GM18867 (cell line): ENCODE measurements around the gene MYO1A.

ENCODE experiments used
- ATAC-seq: cut with Tn5 transposase; IDR thresholded peaks from one replicate; pipeline ENCODE4 v1.9.1; 2021; ENCODE audit warnings: mild to moderate bottlenecking, moderate library complexity; ENCODE audit not compliant: unreplicated experiment

MYO1A gene

DNA sequence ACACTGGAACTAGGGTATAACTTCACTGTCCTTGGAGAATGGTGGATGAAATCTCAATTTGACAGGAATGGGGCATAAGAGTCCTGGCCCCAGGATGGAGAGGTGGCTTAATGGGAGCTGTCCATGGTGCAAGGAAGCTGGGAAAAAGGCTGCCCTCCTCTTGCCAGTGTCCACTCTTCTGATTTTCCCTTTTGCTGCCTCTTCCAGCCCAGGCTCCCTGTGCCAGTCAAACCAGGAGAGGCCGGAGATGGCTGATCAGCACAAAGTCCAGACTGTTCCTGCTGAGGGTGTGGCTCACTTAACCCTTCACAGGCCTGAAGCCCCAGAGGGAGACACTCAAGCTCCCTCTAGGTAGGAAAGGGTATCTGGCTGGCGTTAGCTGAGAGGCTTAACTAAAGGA lies at the start of gene MYO1A:
Gene MYO1A, minus strand, starts transcription at position 240 of the 400 bp plus-strand sequence. CDS start 1,806 bp downstream, outside the sequence.
- no peak for ATAC-seq

DNA sequence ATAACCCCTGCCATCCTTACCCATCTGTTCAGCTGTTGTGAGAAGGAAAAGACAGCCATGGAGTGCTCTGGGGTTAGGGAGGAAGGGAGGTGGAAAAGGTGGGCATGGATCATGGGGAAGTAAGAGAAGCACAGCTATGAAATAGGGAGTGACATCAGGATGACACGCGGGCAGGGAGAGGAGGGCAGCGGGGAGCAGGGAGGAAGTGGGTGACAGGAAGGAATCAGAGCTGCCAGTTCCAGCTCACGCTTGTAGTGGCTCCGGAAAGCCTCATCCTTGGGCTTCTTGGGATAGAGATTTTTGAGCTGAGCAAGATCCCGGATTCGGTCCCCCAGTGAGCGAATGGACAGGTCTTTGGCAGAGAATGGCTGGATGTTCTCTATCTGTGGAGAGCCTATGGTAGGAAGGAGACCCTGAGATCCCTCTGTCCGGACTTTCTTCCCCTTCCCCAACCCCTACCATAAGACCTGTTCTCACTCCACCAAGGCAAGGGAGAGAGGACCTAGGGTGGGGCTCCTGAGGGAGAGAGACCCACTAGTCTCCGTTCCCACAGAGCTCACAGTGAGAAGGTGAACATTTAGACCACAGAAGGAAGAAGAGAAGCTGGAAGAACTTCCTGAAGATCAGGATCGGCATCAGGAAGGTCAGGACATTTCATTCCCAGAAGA lies 49.3 kb upstream of the MYO1A start:
- no peak for ATAC-seq

DNA sequence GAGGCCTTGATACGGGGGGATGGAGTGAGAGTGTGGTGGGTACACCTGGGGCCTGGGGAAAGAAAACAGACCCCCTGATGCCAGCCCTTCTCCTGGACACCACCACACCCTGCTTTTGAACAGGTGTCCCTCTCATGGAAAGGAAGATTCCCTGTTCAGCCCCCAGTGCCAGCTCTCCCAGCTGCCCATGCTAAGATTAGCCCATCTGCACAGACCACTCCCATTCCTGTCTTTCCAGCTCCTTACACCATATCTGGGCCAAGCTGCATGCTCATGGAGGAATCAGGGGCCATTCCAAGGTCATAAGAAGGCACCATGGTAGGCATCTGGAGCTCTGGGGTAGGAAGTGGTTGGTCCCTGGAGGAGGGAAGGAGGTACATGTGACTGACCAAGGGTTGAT lies 48.6 kb upstream of the MYO1A start:
- ATAC-seq = no peak

DNA sequence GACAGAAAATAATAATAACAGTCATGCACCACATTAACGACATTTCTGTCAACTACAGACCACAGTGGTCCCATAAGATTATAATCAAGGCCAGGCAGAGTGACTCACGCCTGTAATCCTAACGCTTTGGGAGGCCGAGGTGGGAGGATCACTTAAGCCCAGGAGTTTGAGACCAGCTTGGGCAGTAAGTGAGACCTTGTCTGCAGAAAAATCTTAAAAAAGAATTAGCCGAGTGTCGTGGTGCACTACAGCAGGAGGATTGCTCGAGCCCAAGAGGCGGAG lies 47.6 kb upstream of the MYO1A start:
- ATAC-seq = no peak

DNA sequence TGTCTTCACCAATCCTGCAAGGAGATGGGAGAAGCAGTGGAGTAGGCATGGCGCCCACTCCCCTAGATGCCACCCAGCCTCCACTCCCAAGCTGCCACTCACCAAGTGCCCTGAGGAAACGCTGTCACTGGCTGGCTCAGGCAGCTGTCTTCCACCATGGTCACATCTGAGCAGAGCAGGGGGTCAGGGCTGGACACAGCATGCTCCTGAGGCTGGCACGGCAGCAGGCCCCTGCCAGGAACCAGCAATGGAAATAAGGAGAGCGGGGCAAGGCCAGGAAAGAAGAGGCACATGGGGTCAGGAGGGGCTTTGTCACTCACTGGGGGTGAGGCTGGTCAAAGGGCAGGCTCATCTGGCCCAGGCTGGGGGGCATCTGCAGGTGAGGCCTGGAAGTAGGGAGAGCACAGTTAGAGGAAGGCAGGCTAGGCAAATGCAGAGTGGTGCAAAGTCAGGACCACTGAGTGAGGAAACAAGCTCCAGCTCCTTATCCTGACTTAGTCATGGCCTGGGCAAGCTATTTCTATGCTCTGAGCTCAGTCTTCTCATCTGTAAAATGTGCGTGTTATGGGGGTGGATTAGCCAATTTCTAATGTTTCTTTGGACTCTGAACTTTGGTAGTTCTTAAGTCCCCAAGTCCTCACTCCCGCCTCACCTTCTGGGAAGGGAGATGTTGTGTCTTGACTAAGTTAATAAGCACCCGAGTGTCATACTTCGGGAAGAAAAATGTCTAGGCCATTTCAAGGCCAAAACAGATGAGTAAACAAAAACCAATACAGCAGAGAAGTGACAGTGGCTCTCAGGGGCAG lies 47.0 kb upstream of the MYO1A start:
- no peak for ATAC-seq

DNA sequence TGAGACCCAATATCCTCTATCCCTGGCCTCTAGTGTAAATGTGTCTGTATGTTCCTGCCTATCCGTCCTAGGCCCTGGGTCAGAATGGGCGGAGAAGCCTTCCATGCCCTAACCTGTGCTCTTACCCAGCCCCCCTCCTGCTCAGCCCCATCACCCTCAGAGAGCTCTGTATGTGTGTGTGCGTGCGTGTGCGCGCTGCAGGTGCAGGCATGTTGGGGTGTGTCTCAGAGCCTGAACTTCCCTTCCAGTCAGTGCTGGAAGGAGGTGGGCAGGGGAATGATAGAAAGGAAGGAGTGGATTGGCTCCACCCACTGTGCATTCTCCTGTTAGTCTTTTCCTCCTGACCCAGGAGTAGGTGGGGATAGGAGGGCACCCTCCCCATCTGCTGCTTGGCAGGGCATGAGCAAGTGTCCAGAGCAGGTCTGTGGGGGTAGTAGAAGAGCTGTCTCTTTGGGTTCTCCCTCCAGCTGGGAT lies 46.2 kb upstream of the MYO1A start:
- ATAC-seq = no peak

DNA sequence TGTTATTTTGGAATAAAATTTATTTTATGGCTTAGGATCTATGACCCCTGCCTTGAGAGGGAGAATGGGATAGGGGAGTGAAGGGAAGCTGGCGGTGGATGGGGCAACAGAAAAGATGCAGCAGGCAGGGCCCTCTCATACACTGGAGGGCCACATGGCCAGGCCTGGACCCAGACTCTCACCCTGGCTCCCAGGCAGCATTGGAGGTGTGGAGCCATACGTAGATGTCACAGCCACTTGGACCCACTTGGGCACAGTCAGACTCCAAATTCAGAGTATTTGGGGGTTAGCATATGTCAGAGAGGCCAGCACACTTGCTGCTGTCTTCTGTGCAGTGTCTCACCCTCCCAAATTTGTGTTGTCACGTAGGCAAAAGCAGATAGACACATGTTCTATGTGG lies 45.5 kb upstream of the MYO1A start:
- ATAC-seq = no peak

DNA sequence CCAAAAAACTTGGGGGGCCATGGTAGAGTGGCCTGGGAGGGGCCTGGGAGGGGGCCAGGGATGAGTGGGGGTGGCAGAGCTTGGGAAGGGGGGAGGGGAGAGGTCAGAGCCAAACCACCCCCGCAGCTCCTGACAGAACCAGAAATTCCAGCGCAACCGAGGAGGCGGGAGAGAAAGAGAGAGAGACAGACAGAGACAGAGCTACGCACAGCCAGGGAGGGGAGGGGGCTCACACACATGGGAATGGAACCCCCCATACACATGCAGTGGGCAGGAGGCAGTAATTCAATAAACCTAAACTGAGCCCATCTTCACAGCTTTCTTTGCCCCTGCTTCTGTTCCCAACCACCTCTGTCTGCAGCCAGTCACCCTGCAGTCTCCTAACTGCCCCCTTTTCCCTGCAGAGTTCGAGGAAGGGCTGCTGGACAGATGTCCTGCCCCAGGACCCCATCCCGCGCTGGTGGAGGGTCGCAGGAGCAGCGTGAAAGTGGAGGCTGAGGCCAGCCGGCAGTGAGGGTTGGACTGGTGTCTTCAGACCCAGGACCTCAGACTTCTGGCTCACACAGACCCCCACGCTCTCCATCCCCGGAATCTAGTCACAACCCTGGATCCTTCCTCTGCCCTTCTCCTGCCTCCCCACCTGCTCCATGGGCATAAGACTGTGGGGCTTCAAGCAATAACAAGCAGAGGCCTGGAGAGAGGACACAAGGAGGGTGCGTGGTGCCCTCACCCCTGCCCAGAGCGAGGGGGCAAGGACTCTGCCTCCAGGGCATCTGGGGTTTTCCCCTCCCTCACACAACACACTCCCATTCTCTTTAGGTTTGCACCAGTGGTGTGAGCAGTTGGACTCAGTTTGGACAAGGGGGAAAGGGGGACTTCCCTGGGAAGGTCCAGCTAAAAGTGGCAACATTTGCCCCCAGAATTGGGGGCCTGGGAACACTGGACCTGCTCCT lies 44.6 kb upstream of the MYO1A start:
- no peak for ATAC-seq

DNA sequence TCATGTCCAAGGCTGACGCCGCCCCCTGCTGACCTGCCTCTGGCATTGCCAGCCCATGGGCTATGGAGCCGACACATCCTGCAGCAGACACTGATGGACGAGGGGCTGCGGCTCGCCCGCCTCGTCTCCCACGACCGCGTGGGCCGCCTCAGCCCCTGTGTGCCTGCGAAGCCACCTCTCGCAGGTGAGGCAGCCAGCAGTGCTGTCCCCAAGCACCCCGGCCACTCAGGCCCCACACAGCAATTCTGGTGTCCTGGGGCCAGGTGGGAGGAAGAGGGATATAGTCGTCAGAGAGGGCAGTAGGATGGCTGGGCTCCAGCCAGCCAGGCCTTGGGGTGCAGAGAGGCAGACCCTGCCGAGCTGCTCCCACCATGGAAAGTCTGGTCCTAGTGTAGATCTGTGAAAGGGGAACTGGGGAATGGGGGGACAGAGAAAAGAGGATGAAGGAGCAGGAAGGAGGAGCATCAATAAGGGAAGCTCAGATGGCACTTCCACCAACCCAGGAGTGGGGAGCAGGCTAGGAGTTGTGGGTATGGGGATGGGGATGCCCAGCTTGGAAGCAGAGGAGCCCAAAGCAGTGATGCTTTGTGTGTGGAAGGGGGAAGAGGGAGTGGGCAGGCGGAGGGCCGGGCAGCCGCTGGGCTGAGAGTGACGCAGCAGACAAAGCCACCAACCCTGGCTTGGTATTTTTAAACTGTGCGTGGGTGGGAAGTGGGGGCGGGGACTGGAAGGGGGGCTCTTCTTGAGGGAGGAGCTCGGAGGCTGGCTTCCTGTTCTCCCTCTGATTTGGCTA lies 43.7 kb upstream of the MYO1A start:
- ATAC-seq = no peak

DNA sequence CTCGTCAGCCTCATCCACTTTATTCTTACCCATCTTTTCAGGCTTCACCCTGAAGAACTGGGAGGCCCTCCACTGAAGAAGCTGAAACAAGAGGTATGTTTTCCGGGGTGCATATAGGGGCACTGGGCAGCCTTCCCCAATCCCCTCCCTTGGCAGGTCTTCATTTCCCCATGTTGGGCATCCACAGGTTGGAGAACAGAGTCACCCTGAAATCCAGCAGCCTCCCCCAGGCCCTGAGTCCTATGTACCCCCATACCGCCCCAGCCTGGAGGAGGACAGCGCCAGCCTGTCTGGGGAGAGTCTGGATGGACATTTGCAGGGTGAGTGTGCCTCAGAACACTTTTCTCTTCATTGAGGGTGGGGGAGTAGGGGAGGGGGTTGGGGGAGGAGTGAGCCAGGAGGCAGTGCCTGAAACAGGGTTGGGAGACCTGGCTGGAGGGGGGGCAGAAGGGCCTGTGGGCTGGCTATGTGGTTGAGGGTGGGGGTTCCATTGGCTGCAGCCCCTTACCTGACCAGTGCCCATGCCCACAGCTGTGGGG lies 43.0 kb upstream of the MYO1A start:
- no peak for ATAC-seq

DNA sequence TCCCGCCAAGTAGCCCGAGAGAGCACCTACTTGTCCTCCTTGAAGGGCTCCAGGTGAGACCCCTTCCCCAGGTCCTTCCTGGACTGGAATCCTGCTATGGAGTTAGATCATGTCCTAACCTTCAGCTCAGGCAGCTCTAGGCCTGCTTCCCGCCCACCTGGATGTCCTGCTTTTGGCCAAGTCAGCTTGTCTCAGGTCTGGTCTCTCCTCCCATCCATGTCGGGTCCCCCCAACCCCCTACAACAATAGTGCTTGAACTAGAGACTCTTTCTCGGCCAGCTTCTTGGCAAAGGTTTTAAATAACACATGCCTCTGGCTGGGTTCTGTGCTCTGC lies 42.6 kb upstream of the MYO1A start:
- ATAC-seq = no peak

DNA sequence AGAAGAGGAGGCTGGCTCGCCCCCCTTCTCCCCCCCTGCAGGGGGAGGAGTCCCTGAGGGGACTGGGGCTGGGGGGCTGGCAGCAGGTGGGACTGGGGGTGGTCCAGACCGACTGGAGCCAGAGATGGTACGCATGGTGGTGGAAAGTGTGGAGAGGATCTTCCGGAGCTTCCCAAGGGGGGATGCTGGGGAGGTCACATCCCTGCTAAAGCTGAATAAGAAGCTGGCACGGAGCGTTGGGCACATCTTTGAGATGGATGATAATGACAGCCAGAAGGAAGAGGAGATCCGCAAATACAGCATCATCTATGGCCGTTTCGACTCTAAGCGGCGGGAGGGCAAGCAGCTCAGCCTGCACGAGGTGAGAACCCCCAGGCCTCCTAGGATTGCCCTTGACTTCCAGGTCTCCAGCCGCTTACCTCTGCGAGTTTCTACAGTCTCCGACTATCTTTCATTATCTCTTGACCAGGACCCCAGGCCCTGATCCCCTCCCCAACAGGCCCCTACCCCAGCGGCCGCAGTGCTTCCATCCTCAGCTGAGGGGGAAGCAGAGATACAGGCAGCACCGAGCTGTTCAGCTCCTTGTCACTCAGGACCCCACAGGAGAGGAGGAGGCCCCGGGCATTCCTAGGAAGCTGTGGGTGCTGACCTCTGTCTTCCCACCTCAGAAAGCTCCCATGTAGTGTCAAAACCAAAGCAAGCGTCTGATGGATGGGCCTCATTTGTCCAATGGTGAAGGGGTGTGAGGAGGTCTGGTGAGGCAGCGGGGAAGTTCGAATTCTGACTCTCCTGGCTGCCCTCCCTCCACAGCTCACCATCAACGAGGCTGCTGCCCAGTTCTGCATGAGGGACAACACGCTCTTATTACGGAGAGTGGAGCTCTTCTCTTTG lies 42.0 kb upstream of the MYO1A start:
- no peak for ATAC-seq

DNA sequence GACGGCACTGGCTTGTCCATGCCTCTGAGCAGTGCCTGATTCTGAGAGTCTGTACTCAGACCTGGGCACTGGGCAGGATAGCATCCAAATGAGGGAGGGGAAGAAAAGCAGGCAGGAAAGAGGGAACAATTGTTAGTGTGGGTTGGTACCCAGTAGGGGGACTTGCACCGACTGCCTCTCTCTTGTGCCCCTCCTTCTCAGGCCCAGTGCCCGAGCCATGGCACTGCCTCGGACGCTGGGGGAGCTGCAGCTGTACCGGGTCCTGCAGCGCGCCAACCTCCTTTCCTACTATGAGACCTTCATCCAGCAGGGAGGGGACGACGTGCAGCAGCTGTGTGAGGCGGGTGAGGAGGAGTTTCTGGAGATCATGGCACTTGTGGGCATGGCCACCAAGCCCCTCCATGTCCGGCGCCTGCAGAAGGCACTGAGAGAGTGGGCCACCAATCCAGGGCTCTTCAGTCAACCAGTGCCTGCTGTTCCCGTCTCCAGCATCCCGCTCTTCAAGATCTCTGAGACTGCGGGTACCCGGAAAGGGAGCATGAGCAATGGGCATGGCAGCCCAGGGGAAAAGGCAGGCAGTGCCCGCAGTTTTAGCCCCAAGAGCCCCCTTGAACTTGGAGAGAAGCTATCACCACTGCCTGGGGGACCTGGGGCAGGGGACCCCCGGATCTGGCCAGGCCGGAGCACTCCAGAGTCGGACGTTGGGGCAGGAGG lies 41.2 kb upstream of the MYO1A start:
- ATAC-seq = no peak

DNA sequence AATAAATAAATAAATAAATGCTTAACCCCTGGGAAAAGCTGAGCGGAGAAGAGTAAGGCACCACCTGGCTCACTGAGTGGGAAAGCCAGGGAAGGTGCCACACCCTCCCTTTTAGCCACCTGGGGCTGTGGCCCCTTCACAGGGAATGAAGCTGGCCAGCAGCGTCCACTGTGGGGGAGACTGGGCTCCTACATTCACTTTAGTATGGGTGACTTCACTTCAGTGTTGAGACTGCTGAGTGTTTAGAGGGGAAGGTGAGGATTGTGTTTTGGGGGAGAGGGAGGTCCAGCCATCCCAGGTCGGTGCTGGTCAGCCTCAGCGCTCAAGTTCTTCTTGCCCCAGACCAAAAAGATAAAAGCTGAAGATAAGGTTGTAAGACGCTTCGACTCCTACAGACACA lies 40.6 kb upstream of the MYO1A start:
- no peak for ATAC-seq

DNA sequence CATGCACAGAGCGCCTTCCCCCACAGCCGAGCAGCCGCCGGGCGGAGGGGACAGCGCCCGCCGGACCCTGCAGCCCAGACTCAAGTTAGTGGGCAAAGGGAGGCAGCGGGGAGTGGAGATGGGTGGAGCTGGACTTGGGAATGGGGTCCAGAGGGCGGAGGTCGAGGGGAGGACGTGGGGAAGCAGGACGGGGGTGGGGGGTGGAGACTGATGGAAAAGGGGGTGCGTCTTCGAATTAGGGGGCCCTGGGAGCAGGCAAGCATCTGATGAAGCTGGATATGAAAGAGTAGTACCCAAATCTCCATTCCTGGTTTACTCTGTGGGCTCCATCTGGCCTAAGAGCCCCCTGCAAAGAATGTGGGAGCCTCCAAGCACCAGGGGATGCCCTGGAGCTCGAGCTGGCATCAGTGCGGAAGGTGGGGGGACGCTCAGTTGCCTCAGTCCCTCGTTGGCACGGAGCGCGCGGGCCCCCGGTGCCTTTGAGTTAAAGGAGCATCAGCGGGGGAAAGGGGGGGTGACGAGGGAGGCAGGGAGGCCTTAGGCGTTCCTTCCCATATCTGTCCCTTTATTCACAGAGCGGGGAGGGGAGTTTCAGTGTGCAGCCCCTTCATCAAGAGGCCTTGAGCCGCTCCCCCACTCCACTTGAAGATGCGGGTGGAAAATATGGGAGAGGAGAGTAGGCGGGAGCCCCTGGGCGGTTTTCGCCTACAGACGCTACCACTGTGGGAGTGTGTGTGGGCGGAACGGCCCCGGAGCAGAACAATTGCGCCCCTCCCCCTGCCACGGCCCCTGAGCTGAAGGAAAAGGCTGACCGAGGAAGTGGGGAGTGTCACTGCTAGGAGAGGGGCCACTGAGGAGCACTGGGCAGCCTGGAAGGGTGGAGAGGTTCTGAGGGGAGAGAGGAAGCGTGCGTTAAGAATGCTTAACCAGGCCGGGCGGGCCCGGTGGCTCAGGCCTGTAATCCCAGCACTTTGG lies 39.6 kb upstream of the MYO1A start:
- ATAC-seq = no peak

DNA sequence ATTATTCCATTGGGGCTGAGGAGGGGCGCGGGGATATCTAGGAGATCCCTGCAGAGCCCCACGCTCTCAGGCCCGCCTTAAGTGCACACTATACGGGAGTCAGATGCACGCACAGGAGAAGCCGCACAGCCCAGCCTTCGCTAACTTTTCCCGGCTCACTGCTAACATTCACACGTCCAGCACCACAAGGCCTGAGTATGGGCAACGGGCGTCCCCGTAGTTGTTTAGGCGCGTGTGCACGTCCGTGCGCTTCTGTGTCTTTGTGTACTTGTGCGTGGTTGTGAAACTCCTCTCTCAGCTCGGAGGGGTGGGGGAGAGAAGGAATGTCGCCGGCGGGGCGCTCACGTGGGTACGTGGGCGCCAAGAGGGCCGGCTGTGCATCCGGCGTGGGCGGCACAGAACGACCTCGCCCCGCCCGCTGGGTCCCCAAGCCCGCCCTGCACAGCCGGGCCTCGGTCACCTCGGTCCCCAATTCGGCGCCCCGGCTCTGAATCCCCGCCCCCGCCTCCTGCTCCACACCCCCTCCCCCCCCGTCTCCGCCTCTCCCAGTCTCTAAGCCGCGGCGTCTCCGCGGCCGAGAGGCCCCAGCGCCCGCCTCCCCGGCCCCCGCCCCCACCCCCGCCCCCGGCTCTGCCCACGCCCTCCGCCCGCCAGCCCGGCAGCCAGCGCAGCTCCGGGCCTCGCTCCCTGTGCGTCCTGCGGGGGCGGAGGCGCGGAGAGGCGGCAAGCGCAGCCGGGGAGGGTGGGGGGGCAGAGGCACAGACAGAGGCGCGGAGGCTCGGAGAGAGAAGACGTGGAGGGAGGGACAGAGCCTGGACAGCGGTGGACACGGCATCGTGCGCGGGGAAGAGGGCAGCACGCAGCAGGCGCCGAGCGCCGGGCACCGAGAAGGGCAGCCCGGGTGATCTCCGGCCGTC lies 38.7 kb upstream of the MYO1A start, which contains the start of gene NAB2:
Gene NAB2, plus strand, starts transcription at position 761 of the 917 bp plus-strand sequence. CDS start 158 bp downstream, outside the sequence.
- peak; percentile 61 for ATAC-seq
